Neutrophil (primary cell): Measurements from ENCODE around the gene NALCN.

ENCODE experiments used
- H3K27ac ChIP-seq: fragments of 200-600 bp; sonication (generic); 2 replicates; pipeline ENCODE4 v1.5.1; 2016; ENCODE audit warnings: mild to moderate bottlenecking, moderate library complexity
- H3K27me3 ChIP-seq: fragments of 200-600 bp; sonication (generic); 2 replicates; pipeline ENCODE4 v1.6.0; 2016; ENCODE audit warnings: mild to moderate bottlenecking
- H3K36me3 ChIP-seq: fragments of 200-600 bp; sonication (generic); 2 replicates; pipeline ENCODE4 v1.5.1; 2017
- H3K4me1 ChIP-seq, 2 experiments: fragments of 200-600 bp in 1 of 2; sonication (generic) in 1 of 2; 1 replicate in 1 of 2; 2 replicates in 1 of 2; pipeline versions ENCODE4 v1.5.1 to v1.6.1; 2013 to 2016; ENCODE audit warnings: low read depth in 1 of 2, low read length in 1 of 2, mild to moderate bottlenecking in 1 of 2, moderate library complexity in 1 of 2; ENCODE audit not compliant: control insufficient read depth in 1 of 2, insufficient read depth in 1 of 2
- H3K4me3 ChIP-seq, 2 experiments: fragments of 200-600 bp in 1 of 2; sonication (generic) in 1 of 2; 1 replicate in 1 of 2; 2 replicates in 1 of 2; pipeline ENCODE4 v1.5.1; 2013 to 2016; ENCODE audit warnings: low read depth in 1 of 2, low read length in 1 of 2, mild to moderate bottlenecking in 1 of 2, moderate library complexity in 1 of 2
- H3K9me3 ChIP-seq: fragments of 200-600 bp; sonication (generic); 2 replicates; pipeline ENCODE4 v1.5.1; 2016
- TF ChIP-seq, protein P1 (sequence below): fragments of 200-600 bp; sonication (generic); IDR thresholded peaks from 2 replicates; pipeline ENCODE4 v1.5.1; 2016; ENCODE audit warnings: antibody characterized with exemption

NALCN gene

DNA sequence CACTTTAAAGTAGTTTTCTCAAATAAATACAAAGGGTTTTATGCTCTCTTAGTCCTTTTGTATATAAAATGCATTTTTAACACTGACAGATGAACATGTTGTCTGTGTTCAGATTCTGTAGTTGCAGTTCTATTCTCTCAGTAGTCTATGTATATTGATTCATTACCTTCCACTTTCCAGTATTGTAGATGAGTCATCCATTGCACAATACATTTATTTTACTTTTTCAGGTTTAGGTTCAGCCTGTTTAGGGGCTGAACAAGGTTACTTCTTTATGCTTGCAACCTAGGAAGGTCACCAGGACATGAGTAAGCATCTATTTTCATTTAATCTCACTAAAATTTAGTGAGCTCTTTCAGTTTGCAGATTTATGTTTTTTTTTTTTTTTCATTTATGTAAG lies 173.6 kb downstream of the NALCN start:
- no peak overlapping the region for H3K27ac ChIP-seq
- H3K36me3 ChIP-seq: no peaks in the 10 kb centered on the region
- no peak overlapping the region for H3K4me3 ChIP-seq
- no peaks in the 10 kb centered on the region for H3K27me3 ChIP-seq
- TF ChIP-seq, protein P1, sequence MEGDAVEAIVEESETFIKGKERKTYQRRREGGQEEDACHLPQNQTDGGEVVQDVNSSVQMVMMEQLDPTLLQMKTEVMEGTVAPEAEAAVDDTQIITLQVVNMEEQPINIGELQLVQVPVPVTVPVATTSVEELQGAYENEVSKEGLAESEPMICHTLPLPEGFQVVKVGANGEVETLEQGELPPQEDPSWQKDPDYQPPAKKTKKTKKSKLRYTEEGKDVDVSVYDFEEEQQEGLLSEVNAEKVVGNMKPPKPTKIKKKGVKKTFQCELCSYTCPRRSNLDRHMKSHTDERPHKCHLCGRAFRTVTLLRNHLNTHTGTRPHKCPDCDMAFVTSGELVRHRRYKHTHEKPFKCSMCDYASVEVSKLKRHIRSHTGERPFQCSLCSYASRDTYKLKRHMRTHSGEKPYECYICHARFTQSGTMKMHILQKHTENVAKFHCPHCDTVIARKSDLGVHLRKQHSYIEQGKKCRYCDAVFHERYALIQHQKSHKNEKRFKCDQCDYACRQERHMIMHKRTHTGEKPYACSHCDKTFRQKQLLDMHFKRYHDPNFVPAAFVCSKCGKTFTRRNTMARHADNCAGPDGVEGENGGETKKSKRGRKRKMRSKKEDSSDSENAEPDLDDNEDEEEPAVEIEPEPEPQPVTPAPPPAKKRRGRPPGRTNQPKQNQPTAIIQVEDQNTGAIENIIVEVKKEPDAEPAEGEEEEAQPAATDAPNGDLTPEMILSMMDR: no peak
- no peaks in the 10 kb centered on the region for H3K4me1 ChIP-seq
- H3K9me3 ChIP-seq: no peaks in the 10 kb centered on the region

DNA sequence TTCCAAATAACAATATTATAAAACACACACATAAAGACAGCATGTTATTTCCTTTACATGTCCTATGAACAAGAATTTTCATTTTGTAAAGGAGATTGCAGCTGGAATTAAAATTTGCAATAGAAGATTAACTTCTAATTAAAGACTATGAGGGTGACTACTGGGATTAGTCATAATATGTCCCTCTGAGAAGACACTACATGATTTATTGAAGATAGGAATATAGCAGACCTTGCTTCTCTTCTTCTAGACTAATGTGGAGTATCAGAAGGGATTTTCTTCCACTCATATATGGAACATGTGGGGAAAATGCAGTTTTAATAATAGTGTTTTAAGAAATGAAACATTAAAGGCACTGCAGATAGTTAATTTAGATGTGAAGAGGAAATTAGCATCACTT lies 177.8 kb downstream of the NALCN start:
- H3K4me1 ChIP-seq: no peaks in the 10 kb centered on the region
- H3K36me3 ChIP-seq: no peaks in the 10 kb centered on the region
- TF ChIP-seq, protein P1: no peak
- H3K27ac ChIP-seq: no peak overlapping the region
- no peaks in the 10 kb centered on the region for H3K27me3 ChIP-seq
- no peaks in the 10 kb centered on the region for H3K9me3 ChIP-seq
- no peak overlapping the region for H3K4me3 ChIP-seq

DNA sequence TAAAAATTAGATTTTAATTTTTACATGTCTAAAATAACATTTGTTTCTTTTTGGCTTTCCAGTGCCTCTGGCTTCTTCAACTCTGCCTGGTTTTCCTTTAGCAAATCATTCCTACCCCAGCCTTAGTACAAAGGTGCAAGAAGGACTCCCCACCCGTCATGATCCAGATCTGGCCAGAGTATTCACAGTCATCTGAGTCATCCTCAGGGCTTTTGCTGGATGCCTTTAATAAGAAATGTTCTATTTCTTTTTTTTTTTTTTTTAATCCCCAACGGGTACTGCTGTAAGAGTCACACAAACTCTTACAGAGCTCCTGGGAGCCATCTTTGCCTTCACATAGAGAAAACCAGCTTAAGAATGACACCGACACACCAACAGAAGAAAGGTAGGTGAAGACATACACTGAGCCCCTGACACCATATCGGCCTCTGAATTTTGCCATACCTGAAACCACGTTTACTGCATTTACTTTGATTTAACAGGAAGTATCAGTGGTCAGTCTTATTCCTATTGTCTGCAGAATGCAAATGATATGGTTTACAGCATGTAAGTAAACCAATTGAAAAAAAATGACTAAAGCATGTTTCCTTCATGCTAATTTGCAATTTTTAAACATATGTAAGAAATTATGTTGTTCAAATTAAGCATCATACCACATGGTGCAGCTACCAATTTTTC lies 184.4 kb downstream of the NALCN start:
- H3K9me3 ChIP-seq: no peaks in the 10 kb centered on the region
- TF ChIP-seq, protein P1: no peak
- H3K4me1 ChIP-seq: no peaks in the 10 kb centered on the region
- no peak overlapping the region for H3K27ac ChIP-seq
- H3K27me3 ChIP-seq: no peaks in the 10 kb centered on the region
- no peak overlapping the region for H3K4me3 ChIP-seq
- no peaks in the 10 kb centered on the region for H3K36me3 ChIP-seq

DNA sequence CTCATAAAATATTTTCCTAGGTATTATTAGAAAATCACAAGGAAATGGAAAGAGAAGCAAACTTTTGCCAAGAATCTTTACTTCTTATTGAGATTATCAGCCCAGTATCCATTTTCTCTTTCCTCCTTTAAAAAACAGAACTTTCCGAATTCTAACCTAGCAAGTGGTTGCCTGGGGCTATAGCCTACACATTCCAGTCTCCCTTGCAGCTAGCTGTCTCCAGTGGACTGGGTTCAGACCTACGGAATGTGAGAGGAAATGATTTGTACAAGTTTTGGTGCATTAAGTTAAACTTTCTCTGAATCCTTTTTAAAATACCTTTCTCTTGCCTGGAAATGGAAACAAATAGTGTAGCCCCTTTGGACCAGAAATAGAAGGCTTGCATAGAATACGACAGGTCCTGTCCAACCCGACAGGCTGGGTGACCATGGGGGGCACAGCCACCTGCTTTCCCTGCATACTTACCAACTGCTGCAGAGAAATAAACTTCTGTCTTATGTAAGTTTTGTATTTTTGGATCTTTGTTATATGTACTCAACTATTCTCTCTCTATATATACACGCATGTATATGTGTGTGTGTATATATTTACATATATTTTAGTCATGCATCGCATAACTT lies 185.9 kb downstream of the NALCN start:
- TF ChIP-seq, protein P1: no peak
- Histone ChIP-seq H3K36me3 (no peaks in the 10 kb centered on the region), H3K9me3 (no peaks in the 10 kb centered on the region)

DNA sequence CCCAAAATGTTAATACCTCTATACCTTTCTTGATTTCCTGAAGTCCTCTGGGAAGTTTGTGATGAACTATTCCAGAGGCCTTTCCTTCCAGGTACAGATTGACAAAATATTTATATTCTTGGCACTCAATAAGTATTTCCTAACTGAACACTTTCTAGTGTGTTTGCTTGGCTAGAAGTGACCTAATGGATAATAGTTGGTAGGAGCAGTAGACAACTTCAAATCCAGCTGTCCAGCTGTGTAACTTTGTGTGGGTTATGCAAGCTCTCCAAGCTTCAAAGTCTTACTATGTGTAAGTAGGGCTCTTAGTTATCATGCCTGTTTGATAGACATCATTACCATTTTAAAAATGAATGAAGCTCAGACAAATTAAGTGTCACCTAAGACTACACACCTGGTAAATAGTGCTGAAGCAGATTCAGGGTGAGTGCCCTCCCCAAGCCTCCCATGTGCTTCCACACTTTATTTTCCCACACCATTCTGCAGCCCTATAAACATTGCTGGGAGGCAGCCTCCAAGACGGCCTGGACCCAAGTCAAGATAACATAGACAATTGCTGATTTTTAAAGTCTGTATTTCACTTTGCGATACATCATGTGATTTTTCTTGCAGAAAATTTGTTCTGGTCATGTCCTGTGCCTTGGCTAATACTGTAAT lies 196.6 kb downstream of the NALCN start:
- H3K27ac ChIP-seq: no peak overlapping the region
- H3K27me3 ChIP-seq: no peaks in the 10 kb centered on the region
- H3K36me3 ChIP-seq: no peaks in the 10 kb centered on the region
- H3K4me1 ChIP-seq: no peaks in the 10 kb centered on the region
- no peak overlapping the region for H3K4me3 ChIP-seq
- TF ChIP-seq, protein P1: no peak
- no peaks in the 10 kb centered on the region for H3K9me3 ChIP-seq

More for the DNA sequence above, 185.9 kb downstream of the NALCN start:
- Histone ChIP-seq H3K27ac (no peak overlapping the region), H3K4me1 (no peaks in the 10 kb centered on the region), H3K4me3 (no peak overlapping the region), H3K27me3 (no peaks in the 10 kb centered on the region)
